ENCODE measurements around the gene VPS35. TPM values are rescaled to one million over a fixed set of nuclear protein-coding genes. Genes with fewer than 3 reads are reported as not detected.

VPS35 gene
- total RNA-seq (2013; cell fraction: nucleolus; rRNA removed), result 108 and 118 TPM in 2 replicates
- total RNA-seq (2014; rRNA removed) (44.2 and 50.7 TPM in 2 replicates), total RNA-seq (2014; rRNA removed; fragmentation: Illumina TruSeq; extraction: Trizol) (57.5 and 58.1 TPM in 2 replicates), total RNA-seq (2021) (74.2 and 82.0 TPM in 2 replicates), polyA plus RNA-seq (2011; rRNA removed) (28.5 and 53.3 TPM in 2 replicates), polyA plus RNA-seq (2014; fragmentation: Illumina TruSeq; extraction: Trizol) (50.6 and 60.8 TPM in 2 replicates), polyA plus RNA-seq (2014; fragmentation: Nextera tagmentation; extraction: Ambion mirVana) (10 to 100 TPM; 63.8 to 73.0 TPM), polyA plus RNA-seq (2014; rRNA removed) (32.3 and 37.0 TPM in 2 replicates), polyA plus RNA-seq (2016; fragmentation: Nextera tagmentation; extraction: Ambion mirVana) (100 to 1,000 TPM; 111 to 125 TPM), polyA minus RNA-seq (2011; rRNA and poly(A)+ RNA removed) (33.9 and 43.2 TPM in 2 replicates), Bru-seq, nascent RNA (percentile 82 among the genes with signal in this experiment), BruChase-seq, experiment 1, labeled RNA remaining after a 6-hour chase (percentile 89 among the genes with signal in this experiment), BruChase-seq, experiment 2, labeled RNA remaining after a 2-hour chase (percentile 88 among the genes with signal in this experiment)
- 23.7 TPM for polyA plus RNA-seq (2011; ENCODE audit: low read depth)
- polyA plus RNA-seq (2011; cell fraction: cytosol; rRNA removed), result 10.3 and 11.5 TPM in 2 replicates
- polyA plus RNA-seq (2011; cell fraction: nucleus; rRNA removed), result 16.0 and 26.5 TPM in 2 replicates
- polyA plus RNA-seq (2012), result 52.7 and 61.9 TPM in 2 replicates
- polyA minus RNA-seq (2011; cell fraction: cytosol; rRNA and poly(A)+ RNA removed), result 22.6 and 42.1 TPM in 2 replicates
- 42.9 and 59.4 TPM in 2 replicates for polyA minus RNA-seq (2011; cell fraction: nucleus; rRNA and poly(A)+ RNA removed)
- long read RNA-seq, experiment 1, full-length matches to known transcripts, result 56 of 93 reads
- long read RNA-seq, experiment 1, partial matches to known transcripts, result 20 of 93 reads
- long read RNA-seq, experiment 1, other reads (novel, unspliced or antisense), result 17 of 93 reads
- long read RNA-seq, experiment 2, full-length matches to known transcripts, result 549 of 706 reads
- long read RNA-seq, experiment 2, partial matches to known transcripts, result 86 of 706 reads
- long read RNA-seq, experiment 2, other reads (novel, unspliced or antisense), result 71 of 706 reads

GRCh38 chr16:46688654-46689364 lies at the start of gene VPS35:
VPS35 (minus strand) TSS chr16:46689178; CDS start chr16:46689133, 45 bp downstream.
- ChIA-PET CTCF (interaction anchor here (4.9 kb wide), 1 partner anchor 111 kb away, joined by 44 read pairs; no protein-coding TSS in a partner anchor), POLR2A (no interaction called here), SMC1A (ENCODE audit: uncharacterized antibody, unreplicated experiment) (no interaction called here), RAD21 (ENCODE audit: unreplicated experiment) (interaction anchor here (1.1 kb wide), 2 partner anchors 13 to 112 kb away, joined by 3 to 4 read pairs; no protein-coding TSS in a partner anchor)
- DNase-seq (ENCODE audit: low read depth, low spot score), result no peak
- peak; percentile 90 for ATAC-seq
- Histone ChIP-seq H3K4me1 (ENCODE audit: control insufficient read depth, insufficient read depth, low read length) (no peaks in the 10 kb centered on the region; the same call in 1 of the 2 replicates), H3K4me3 (peak within 1 kb of the TSS; percentile 74), H3K79me2 (ENCODE audit: control insufficient read depth, insufficient read depth, low read length) (peaks cover 88% of the 10 kb centered on the region), H3K27me3 (replicated peaks in 1 of 2; ENCODE audit: control insufficient read depth in 2 of 2, insufficient read depth in 2 of 2, low read length in 1 of 2) (no peaks in the 10 kb centered on the region), H3K4me2 (ENCODE audit: control insufficient read depth, insufficient read depth) (peak within 1 kb of the TSS; percentile 85), H3K36me3 (ENCODE audit: control insufficient read depth in 2 of 2, insufficient read depth in 2 of 2, low read length in 1 of 2) (peaks cover 0 to 10% of the 10 kb centered on the region in 2 experiments; a peak in 1 of 4 replicates), H3K27ac (ENCODE audit: control insufficient read depth, insufficient read depth) (peak within 1 kb of the TSS; percentile 90), H4K20me1 (ENCODE audit: control insufficient read depth, insufficient read depth) (no peaks in the 10 kb centered on the region), H3K9ac (ENCODE audit: control insufficient read depth, insufficient read depth, low read length) (peak within 1 kb of the TSS; percentile 80), H3K9me3 (replicated peaks; ENCODE audit: control insufficient read depth, insufficient read depth, low read length) (no peaks in the 10 kb centered on the region), H2AFZ (ENCODE audit: control insufficient read depth, low read depth, low read length) (peak within 1 kb of the TSS; percentile 93)
- no TSS peak for BruUV-seq (replicated peaks)
- under 1% methylated on average over 52 of the region's 54 CpGs for WGBS (ENCODE audit: insufficient coverage, insufficient replicate concordance, low lambda C conversion rate, missing lambda C conversion rate)
- FAIRE-seq, result peak; percentile 95
- in situ Hi-C loops (cut with MboI) (no loop called here), intact Hi-C loops (cut with micrococcal nuclease; ENCODE audit: unreplicated experiment) (loop anchor here (1.0 to 5.0 kb wide), 3 partner anchors 103 to 433 kb away; partner anchors contain the start of gene C16orf87)
- TF ChIP-seq ZSCAN29 (IDR thresholded peaks at IDR 0.05) (no peak), CREM (IDR thresholded peaks at IDR 0.05; ENCODE audit: low read depth) (no peak; the same call in 1 of the 2 replicates), CHD2 (IDR thresholded peaks at IDR 0.05; ENCODE audit: borderline replicate concordance, low read depth, low read length) (peak; percentile 1; the same call in 1 of the 2 replicates), RAD51 (IDR thresholded peaks at IDR 0.05) (peak; percentile 91), SRF (IDR thresholded peaks at IDR 0.05; ENCODE audit: low read depth in 2 of 2, low read length in 2 of 2) (0 out of 4 replicates have a peak, but pooled peaks of 1 of the 2 experiments have one; percentile 1), HCFC1 (IDR thresholded peaks at IDR 0.05; ENCODE audit: low read length) (no peak), JUND (IDR thresholded peaks at IDR 0.05; ENCODE audit: low read depth, low read length) (0 out of 2 replicates have a peak, but pooled peaks have one; percentile 3), USF1 (IDR thresholded peaks at IDR 0.05; ENCODE audit: borderline replicate concordance, extremely low read length, insufficient read depth, low read depth, low read length) (peak; percentile 89), CREB1 (IDR thresholded peaks at IDR 0.05; ENCODE audit: low read depth) (peak; percentile 43; the same call in 1 of the 2 replicates), NKRF (conservative IDR thresholded peaks at IDR 0.05) (peak; percentile 95), ZNF274 (IDR thresholded peaks at IDR 0.05; ENCODE audit: insufficient read depth, insufficient read length) (no peak), CTCF (IDR thresholded peaks at IDR 0.05 in 2 of 3, conservative IDR thresholded peaks at IDR 0.05 in 1 of 3; ENCODE audit: control insufficient read depth in 2 of 3, extremely low read depth in 1 of 3, insufficient read depth in 1 of 3, low read depth in 3 of 3, low read length in 3 of 3) (peak; percentile 1 to 40 (median 27); a peak in 5 of 6 replicates), CHD1 (IDR thresholded peaks at IDR 0.05; ENCODE audit: low read depth, low read length) (no peak), YY1 (IDR thresholded peaks at IDR 0.05; ENCODE audit: low read depth, low read length) (peak; percentile 74; the same call in 1 of the 2 replicates)

Data from GM12878 (cell line).